ENCODE data around the gene KIF16B.
A peak's percentile ranks its signal among the peaks of the same experiment; 100 is the strongest.
"Not testable (repeated sequence)": the region's sequence is repeated elsewhere in the genome, so short reads cannot be mapped to it uniquely, and the experiment has no call there.

The KIF16B gene

DNA sequence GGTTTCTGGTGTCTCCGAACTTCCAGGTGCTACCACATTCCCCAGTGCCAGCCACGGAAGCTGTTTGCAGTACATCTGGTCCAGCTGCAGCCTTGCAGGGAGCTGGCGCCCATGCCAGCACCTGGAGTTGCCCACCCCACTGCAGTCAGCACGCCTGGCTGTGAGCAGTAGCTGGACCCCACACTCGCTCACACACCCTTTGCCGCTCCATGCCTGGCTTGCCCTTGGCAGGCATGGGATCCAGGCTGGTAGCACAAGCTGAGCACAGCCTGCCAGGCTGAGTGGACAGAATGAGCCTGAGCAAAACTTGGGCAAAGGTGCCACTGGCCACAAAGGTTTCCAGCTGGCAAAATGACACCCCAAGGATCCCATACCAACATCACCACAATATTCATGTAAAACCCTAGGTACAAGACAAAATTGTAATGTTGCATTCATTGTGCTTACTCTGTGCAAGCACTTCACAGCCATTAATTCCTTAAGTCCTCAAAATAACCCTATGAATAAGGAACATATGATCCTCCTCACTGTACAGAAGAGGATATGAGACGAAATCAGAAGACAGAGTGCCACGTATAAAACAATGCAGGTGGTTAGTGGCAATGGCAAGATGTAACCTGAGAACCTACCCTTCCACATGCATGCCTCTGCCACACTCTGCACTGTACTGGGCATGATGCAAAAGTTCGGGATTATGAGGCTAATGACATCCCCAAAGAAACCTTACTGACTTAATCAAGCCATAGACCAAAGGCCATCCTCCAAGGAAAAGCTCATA, 18.3 kb downstream of the KIF16B start:
- DNase-seq (ENCODE audit: low read depth): no peak

DNA sequence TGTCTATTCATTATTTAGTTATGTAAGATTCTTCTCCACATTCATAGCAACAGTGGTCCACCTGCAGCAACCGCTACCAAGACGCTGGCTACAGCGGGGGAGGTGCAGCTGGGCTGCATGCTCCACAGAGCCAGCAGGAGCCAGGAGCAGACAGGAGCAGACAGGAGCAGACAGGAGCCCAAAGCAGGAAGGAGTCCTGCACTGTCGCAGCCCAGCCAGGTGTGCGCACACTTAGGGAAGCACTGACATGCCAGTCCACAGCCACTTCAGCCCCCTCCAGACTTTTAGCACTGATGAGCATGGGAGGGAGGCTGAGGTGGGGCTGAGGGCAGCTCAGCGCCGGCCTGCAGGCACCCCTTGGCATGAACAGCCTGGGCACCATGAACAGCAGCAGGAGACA, 19.6 kb downstream of the KIF16B start:
- no peak for DNase-seq (ENCODE audit: low read depth)

DNA sequence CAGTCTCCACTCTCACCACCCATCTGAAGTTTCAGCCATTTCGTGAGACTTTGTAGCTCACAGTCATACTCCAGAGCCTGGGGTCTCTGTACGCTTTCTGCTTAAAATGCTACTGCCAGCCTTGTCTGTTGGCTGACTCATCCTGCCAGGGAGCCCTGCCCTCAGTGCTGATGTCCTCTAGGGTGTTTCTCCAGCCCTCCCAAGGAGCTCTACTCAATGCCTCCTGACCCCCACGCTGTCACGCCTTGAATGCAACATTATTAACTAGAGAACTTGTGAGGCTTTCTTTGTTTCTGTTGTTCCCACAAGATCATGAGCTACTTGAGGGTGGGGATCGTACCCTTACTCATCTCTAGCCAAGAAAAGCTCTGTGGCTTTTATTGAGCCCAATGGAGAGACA, 20.1 kb downstream of the KIF16B start:
- DNase-seq (ENCODE audit: low read depth): no peak

DNA sequence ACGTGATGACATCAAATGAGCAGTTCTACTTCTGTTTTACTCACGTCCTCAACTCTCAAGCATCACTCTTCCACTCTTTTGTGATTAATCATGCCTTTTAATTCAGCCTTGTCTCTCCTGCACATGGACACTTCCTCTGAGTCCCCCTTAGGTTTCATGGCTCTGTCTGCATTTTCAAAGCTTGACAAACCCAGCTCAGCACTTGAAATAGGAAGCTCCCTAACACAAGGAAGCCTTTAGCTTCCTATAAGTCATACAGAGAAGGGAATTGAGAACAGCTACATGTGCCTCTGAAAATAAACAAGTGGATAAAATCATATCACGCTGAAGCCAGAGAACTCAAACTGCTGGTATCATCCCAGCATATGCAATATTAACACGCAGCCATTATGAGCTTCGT, 21.2 kb downstream of the KIF16B start:
- DNase-seq (ENCODE audit: low read depth): no peak

DNA sequence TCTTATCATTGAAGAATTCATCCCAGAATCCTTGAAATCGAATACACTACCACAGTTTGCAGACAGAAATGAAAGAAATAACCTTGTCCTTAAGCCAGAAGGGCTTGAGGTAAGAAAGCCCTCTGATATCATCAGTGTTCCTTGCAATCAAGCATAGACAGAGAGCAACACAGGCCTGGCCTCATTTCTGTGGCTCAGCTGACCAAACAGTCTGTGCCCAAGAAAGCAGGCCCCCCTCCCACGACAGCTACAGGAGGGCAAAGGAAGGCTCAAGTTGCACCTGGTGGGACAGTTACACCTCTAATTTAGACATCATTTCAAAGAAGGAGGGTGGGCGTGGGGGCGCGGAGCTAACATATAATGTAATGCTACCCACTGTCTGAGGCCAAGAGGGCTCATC, 21.6 kb downstream of the KIF16B start:
- no peak for DNase-seq (ENCODE audit: low read depth)

DNA sequence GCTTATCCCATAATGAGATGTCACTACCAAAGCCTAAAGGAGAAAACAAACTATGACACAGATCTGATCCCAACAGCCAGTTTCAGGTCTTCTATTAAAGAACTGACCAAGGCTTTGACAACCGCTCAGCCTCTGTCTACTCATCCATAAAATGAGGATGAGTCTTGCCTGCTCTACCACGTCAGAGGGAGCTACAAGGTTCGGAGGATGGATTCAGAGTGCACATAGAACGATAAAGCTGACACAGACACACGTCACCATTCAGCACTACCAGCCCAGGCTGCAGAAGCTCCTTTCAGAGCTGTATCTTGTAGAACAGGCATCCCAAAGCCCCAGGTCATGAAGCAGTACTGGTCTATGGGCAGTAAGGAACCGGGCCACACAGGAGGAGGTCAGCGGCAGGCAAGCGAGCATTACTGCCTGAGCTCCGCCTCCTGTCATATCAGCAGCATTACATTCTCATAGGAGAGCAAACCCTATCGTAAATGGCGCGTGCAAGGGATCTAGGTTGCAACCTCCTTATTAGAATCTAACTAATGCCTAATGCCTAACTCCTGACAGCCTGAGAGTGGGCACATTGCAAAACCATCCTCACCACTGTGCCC, 25.1 kb downstream of the KIF16B start:
- DNase-seq (ENCODE audit: low read depth): no peak

DNA sequence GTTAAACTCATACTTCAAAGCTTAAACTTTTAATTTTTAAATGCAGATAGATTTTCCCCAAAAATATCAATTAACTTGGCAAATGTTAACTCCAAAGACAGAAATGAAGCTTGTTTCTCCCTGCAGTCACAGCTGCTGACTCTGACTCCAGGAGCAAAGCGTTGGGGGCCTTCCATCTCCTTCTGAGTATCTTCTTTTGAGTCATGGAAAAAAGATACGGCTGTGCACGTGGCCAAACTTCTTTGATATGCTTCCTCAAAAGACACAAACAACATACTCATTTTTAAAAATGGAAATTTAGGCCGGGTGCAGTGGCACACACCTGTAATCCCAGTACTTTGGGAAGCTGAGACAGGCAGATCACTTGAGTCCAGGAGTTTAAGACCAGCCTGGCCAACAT, 28.3 kb downstream of the KIF16B start:
- DNase-seq (ENCODE audit: low read depth): no peak

DNA sequence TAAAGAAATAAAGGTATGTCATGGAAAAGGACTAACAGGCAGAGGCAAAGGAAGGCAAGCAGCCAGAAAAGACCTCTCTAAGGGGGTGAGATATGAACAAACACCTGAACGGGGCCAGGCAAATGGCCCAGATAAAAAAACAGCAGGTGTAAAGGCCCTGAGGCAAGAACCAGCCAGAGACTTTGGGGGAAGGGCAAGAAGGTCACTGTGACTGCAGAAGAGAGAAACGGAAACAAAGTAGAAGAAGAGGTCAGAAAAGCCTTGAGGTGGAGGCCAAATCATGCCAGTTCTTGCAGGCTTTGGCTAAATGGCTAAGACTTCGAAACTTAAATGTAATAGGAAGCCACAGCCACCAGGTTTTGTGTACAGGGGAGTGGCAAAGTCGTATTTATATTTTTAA, 30.8 kb downstream of the KIF16B start:
- DNase-seq (ENCODE audit: low read depth): no peak

DNA sequence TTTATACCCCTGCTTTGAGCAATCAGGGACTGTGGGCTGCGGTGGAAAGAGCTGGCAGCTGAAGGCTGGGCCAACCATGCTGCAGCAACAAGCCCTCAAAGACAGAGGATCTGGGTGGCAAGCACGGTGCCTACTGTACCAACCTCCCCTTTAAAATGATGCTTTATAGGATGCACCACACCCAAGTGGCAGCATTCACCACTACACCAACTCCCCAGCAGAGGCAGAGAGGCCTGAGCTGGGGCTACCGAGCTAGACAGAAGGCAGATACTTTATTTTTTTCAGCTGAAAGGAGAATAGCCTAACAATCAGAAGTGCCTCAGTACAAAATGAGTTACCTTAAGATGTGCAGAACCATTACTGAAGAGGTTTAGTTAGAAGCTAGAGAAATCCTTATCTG, 31.4 kb downstream of the KIF16B start:
- no peak for DNase-seq (ENCODE audit: low read depth)

DNA sequence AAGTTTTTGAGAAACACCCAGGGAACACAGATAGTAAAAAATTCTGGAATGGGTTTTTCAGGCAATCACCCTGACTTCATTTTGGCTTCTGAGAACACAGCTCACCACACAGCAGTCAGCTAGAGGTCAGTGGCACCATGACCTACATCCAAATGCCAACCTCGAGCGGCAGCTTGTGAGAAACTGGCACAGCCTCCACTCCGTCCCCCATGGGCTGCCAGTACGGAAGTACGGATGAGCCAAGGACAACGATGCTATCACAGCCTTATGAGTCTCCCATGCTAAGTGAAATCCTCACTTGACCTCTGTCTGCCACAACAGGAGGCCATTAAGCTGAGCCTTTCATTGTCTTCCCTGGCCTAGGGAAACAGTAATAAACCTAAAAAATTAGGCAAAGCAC, 32.0 kb downstream of the KIF16B start:
- no peak for DNase-seq (ENCODE audit: low read depth)

DNA sequence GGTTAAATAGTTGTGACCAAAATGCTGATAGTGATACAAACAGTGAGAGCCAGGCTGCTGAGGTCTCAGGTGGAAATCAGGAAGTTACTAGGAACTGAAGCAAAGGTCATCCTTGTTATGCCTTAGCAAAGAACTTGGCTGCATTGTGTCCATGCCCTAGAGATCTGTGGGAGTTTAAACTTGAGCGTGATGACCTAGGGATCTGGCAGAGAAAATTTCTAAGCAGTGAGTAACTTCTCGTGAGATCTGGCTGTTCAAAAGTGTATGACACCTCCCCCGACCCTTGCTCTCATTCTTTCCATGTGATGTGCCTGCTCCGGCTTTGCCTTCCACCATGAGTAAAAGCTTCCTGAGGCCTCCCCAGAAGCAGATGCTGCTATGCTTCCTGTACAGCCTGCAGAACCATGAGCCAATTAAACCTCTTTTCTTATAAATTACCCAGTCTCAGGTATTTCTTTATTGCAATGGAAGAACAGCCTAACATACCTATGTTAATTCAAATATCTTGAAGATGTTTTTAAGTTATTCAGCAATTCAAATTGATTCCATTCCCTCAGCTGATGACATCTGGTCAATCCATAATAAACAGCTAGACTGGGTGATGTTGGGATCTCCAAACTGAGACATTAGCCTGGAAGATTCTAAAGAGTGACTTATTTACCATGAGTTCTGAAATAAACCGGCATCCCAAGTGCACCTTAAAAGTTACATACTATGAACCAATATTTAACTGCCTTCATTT, 33.8 kb downstream of the KIF16B start:
- no peak for DNase-seq (ENCODE audit: low read depth)

DNA sequence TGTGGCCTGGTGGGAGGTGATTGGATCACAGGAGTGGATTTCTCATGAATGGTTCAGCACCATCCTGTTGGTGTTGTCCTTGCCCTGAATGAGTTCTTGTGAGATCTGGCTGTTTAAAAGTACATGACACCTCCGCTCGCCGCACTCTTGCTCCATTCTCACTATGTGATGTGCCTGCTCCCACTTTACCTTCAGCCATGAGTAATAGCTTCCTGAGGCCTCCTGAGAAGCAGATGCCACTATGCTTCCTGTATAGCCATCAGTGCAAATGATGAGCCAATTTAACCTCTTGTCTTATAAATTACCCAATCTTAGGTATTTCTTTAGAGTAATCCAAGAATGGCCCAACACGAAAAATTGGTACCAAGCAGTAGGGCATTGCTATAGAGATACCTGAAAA, 34.5 kb downstream of the KIF16B start:
- no peak for DNase-seq (ENCODE audit: low read depth)

DNA sequence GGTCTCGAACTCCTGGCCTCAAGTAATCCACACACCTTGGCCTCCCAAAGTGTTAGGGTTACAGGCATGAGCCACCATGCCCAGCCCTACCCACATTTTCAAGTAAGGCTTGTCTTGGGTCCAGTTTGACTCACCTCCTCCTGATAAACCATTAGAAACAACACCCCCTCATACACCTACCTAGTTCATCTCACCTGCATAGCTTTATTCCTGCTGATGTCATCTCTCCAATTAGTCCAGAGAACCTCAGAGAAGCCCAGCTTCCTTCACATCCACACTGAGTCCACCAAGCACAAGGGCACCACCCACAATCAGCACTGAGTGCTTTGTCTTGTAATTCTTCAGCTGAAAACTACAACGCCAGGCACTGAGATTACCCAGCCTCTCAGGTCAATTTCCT, 35.3 kb downstream of the KIF16B start:
- no peak for DNase-seq (ENCODE audit: low read depth)

DNA sequence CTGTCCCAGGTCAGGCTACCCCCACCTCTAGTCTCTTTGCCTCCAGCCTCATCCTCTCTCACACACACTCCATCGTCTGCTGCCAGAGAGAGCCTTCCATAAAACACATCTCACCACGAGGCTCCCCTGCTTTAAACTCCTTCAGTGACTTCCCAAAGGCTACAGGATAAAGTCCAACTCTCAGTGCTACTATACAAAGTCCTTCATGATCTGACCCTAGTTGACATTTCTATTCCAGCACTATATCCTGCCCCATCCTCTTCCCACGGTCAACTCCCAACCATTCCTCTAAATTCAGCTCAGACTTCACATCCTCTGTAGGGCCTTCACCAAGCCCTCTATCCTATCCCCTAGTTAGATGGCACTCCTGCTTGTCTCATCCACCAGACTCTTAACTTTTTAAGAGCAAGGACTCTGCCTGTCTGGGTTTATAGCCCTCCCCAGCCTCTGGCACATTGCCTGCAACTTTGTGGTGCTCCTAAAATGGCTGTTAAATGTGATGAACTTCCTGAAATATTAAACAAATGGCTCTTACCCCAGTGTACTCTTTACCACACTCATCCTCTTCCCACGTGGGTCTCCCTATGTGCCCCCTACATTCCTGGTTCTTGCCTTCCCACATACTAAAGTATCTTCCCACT, 36.1 kb downstream of the KIF16B start:
- no peak for DNase-seq (ENCODE audit: low read depth)

DNA sequence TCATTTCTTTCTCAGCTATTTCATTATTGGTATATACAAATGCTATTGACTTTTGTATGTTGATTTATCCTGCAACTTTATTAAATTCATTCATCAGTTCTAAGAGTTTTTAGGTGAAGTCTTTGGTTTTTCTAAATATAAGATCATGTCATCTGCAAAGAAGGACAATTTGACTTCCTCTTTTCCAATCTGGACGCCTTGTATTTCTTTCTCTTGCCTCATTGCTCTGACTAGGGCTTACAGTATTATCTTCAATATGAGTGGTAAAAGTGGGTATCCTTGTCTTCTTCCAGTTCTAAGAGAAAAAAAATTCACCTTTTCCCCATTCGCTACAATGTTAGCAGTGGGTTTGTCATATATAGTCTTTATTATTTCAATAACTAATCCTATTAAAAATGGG, 38.0 kb downstream of the KIF16B start:
- DNase-seq (ENCODE audit: low read depth): no peak

DNA sequence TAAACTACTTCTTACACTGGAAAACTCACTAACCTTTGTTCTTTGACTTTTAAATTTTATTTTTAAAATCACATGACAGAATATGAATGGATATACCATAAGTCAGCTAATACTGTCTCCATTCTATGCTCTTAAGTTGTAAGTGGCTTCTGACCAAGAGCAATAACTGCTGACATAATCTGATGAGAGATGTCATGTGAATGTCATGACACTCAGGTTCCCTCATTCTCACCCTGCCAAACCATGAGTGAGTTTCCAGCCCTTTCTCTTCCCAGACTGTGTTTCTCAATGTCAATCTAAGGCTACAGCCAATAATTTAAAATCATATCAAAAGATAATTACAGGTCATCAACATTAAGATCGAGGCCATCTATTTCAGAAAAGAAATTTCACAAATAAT, 39.7 kb downstream of the KIF16B start:
- no peak for DNase-seq (ENCODE audit: low read depth)

DNA sequence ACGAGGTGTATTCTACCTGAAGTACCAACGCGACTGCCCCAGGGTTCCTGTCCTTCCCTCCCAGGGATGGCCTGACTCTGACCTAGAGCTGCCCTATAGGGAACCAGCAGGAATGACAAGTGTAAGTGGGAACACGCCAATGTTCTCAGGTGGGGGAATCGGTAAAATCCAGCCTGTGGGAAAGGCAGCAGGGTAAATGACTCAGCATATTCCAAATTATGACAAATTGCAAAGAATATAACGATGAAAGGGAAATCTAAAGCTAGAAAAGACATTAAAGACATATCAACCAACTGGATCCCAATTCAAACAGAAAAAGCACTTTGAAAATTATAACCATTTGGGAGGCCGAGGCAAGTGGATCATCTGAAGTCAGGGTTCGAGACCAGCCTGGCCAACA, 41.8 kb downstream of the KIF16B start:
- DNase-seq (ENCODE audit: low read depth): no peak

DNA sequence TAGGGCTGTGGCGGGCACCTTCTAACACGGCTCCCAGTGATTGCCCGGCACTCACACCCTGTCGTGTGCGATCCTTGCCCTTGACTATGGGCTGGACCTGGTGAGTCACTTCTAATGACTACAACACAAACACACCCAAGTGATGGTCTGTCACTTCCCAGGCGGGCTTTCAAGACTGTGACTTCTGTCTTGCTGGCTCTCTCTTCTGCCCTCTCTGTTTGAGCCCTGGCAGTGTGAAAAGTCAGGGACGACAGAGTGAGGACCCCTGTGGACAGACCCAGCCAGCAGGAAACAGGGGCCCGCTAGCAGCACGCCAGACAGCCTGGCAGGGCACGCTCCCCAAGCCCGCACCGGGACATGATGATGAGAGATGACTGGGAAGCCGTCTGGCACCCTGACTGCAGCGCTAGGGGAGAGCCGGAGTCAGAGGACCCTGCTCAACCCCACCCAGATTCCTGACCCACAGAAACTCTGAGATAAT, 43.0 kb downstream of the KIF16B start:
- DNase-seq (ENCODE audit: low read depth): no peak

DNA sequence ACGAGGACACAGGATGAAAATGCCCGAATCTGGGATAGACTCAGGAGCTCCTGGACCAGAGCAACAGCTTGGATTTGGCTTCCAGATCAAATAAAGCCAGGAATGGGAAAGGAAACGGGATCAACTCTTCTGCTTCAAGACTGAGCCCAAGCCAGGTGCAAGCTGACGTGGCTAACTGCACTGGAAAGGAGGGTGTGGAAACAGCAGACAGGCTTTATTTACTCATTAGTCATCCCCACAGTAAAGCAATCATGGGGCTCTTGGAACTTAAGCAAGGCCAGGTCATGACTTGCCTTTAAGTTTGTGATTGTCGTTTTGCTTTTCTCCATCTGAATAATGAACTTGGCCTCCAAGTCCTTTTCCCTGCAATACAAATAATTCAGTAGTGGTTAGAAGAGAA, 45.2 kb downstream of the KIF16B start:
- DNase-seq (ENCODE audit: low read depth): peak; percentile 11

DNA sequence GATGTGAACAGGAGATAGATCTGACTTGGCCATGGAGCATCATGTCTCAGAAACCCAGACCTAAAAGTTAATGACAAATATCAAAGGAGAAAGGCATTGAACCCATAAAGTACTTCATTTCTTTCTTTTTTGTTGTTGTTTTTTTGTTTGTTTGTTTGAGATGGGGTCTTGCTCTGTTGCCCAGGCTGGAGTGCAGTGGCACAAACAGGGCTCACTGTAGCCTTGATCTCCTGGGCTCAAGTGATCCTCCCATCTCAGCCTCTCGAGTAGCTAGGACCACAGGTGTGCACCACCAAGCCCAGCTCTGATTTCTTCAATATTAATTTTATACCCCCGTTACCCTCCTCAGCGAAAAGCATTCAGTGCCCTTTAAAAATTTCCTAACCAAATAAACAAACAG, 45.8 kb downstream of the KIF16B start:
- no peak for DNase-seq (ENCODE audit: low read depth)

DNA sequence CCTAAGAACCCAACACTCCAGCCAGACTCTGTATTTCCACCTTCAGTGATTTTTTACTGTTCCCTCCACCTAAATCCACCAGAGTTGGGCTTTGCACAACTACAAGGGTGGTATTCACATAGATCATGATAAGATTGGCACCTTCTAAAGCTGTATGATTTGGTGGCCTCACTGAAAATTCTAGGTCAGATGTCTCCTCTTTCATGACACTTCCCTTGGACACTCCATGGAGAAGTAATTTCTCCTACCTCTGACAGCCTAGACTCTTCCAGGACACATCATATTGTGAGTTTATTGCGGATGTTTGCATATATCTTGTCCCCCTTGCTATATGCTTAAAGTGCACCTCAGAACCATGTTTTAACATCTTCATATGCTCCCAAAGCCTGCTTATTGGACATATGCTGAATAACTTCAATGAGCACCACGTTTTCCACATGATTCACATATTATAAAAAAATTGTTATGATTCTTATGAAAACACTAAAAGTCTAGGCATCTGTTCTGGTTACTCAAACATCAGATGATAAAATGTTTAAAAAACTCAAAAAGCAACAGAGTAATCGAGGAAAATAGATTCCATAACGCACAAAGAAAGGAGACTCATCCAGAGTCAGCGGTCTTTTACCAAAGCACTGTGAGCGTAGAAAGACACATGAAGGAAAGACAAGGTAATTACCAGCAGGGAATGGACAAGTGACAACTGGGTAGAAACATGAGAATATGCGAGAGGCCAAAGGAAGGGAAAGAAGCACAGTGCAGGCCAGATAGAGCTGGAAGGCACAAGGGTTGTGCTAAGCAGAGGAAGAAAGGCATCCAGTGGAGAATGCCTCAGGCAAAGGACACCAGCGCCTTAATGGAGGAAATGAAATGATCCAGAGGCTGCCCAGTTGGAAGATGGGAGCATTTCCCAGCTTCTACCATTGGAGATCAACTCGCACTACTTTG, 46.5 kb downstream of the KIF16B start:
- no peak for DNase-seq (ENCODE audit: low read depth)

DNA sequence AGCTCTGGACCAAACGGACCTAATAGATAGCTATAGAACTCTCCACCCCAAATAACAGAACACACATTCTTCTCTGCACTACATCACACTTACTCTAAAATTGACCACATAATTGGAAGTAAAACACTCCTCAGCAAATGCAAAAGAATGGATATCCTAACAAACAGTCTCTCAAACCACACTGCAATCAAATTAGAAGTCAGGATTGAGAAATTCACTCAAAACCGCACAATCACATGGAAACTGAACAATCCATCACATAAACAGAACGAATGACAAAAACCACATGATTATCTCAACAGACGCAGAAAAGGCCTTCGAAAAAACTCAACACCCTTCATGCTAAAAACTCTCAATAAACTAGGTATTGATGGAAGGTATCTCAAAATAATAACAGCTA, 50.6 kb downstream of the KIF16B start:
- not testable (repeated sequence) for DNase-seq (ENCODE audit: low read depth)
